ENCODE measurements around the gene STAG3. TPM values are rescaled to one million over a fixed set of nuclear protein-coding genes. Genes with fewer than 3 reads are reported as not detected.
"Not testable (repeated sequence)": the region's sequence is repeated elsewhere in the genome, so short reads cannot be mapped to it uniquely, and the experiment has no call there.

The STAG3 gene
- total RNA-seq, 1 donor from 2014 or later, result 0.36 TPM

- no peaks in the 10 kb centered on the region for H3K4me1 ChIP-seq (ENCODE audit: insufficient read depth, low read length)
- DNase-seq (ENCODE audit: low read depth), result peak; percentile 8
- TF ChIP-seq CTCF (IDR thresholded peaks at IDR 0.05; ENCODE audit: insufficient read depth, low read depth, low read length) (no peak), EZH2 (IDR thresholded peaks at IDR 0.05; ENCODE audit: insufficient read depth, low read length) (no peak)
- H4K20me1 ChIP-seq (ENCODE audit: insufficient read depth, low read length), result no peaks in the 10 kb centered on the region
- H3K27me3 ChIP-seq (ENCODE audit: insufficient read depth, low read length), result no peaks in the 10 kb centered on the region
- H3K4me2 ChIP-seq (ENCODE audit: low read length), result no peak overlapping the region
- Mint-ChIP-seq H3K27ac (ENCODE audit: unreplicated experiment) (no peak overlapping the region), H3K36me3 (ENCODE audit: low read depth, unreplicated experiment) (peaks cover 3% of the 10 kb centered on the region), H3K27me3 (ENCODE audit: low read depth, unreplicated experiment) (peaks cover 8% of the 10 kb centered on the region), H3K4me3 (ENCODE audit: unreplicated experiment) (no peak overlapping the region), H3K4me1 (ENCODE audit: low read depth, unreplicated experiment) (peaks cover 7% of the 10 kb centered on the region), H3K9me3 (ENCODE audit: unreplicated experiment) (peaks cover 3% of the 10 kb centered on the region)
- no peaks in the 10 kb centered on the region for H3K36me3 ChIP-seq (ENCODE audit: insufficient read depth, low read length)
- no peak overlapping the region for H3K27ac ChIP-seq (ENCODE audit: low read depth, low read length)
- H3K4me3 ChIP-seq (ENCODE audit: insufficient read depth, low read depth, low read length), result no peak overlapping the region
- no peaks in the 10 kb centered on the region for H3K9me3 ChIP-seq (ENCODE audit: insufficient read depth, low read depth, low read length)
- no peak overlapping the region for H2AFZ ChIP-seq (ENCODE audit: low read depth, low read length)
- H3K9ac ChIP-seq (ENCODE audit: low read length), result no peak overlapping the region
- FAIRE-seq, result no peak
- H3K79me2 ChIP-seq (ENCODE audit: insufficient read depth, low read length), result no peaks in the 10 kb centered on the region
These were observed 38.2 kb downstream of the STAG3 start for GRCh38 chr7:100215895-100216294.

- not testable (repeated sequence) for H4K20me1 ChIP-seq (ENCODE audit: insufficient read depth, low read length); H3K4me3 ChIP-seq (ENCODE audit: insufficient read depth, low read depth, low read length); H3K27me3 Mint-ChIP-seq (ENCODE audit: low read depth, unreplicated experiment); H3K27me3 ChIP-seq (ENCODE audit: insufficient read depth, low read length); H3K9me3 Mint-ChIP-seq (ENCODE audit: unreplicated experiment); H3K9me3 ChIP-seq (ENCODE audit: insufficient read depth, low read depth, low read length); H3K36me3 ChIP-seq (ENCODE audit: insufficient read depth, low read length); DNase-seq (ENCODE audit: low read depth); H3K27ac ChIP-seq (ENCODE audit: low read depth, low read length); H3K79me2 ChIP-seq (ENCODE audit: insufficient read depth, low read length); H3K4me3 Mint-ChIP-seq (ENCODE audit: unreplicated experiment); H3K36me3 Mint-ChIP-seq (ENCODE audit: low read depth, unreplicated experiment); H2AFZ ChIP-seq (ENCODE audit: low read depth, low read length); H3K4me1 ChIP-seq (ENCODE audit: insufficient read depth, low read length); H3K9ac ChIP-seq (ENCODE audit: low read length); H3K4me2 ChIP-seq (ENCODE audit: low read length); FAIRE-seq; H3K4me1 Mint-ChIP-seq (ENCODE audit: low read depth, unreplicated experiment); H3K27ac Mint-ChIP-seq (ENCODE audit: unreplicated experiment)
- peak; percentile 13 for TF ChIP-seq CTCF (IDR thresholded peaks at IDR 0.05; ENCODE audit: insufficient read depth, low read depth, low read length)
These were observed 40.2 kb downstream of the STAG3 start for GRCh38 chr7:100217934-100218333.

- no peak overlapping the region for H3K4me3 ChIP-seq (ENCODE audit: insufficient read depth, low read depth, low read length)
- no peak overlapping the region for H2AFZ ChIP-seq (ENCODE audit: low read depth, low read length)
- no peaks in the 10 kb centered on the region for H4K20me1 ChIP-seq (ENCODE audit: insufficient read depth, low read length)
- H3K4me1 ChIP-seq (ENCODE audit: insufficient read depth, low read length), result no peaks in the 10 kb centered on the region
- peaks cover 7% of the 10 kb centered on the region for H3K36me3 Mint-ChIP-seq (ENCODE audit: low read depth, unreplicated experiment)
- H3K27me3 ChIP-seq (ENCODE audit: insufficient read depth, low read length), result no peaks in the 10 kb centered on the region
- no peak overlapping the region for H3K27ac Mint-ChIP-seq (ENCODE audit: unreplicated experiment)
- H3K27ac ChIP-seq (ENCODE audit: low read depth, low read length), result no peak overlapping the region
- FAIRE-seq (no peak), DNase-seq (ENCODE audit: low read depth) (no peak)
- H3K27me3 Mint-ChIP-seq (ENCODE audit: low read depth, unreplicated experiment), result peaks cover under 1% of the 10 kb centered on the region
- H3K4me3 Mint-ChIP-seq (ENCODE audit: unreplicated experiment), result no peak overlapping the region
- TF ChIP-seq EZH2 (IDR thresholded peaks at IDR 0.05; ENCODE audit: insufficient read depth, low read length) (no peak), CTCF (IDR thresholded peaks at IDR 0.05; ENCODE audit: insufficient read depth, low read depth, low read length) (no peak)
- H3K4me1 Mint-ChIP-seq (ENCODE audit: low read depth, unreplicated experiment), result peaks cover 5% of the 10 kb centered on the region
- H3K36me3 ChIP-seq (ENCODE audit: insufficient read depth, low read length), result no peaks in the 10 kb centered on the region
- no peak overlapping the region for H3K4me2 ChIP-seq (ENCODE audit: low read length)
- H3K9ac ChIP-seq (ENCODE audit: low read length), result no peak overlapping the region
- H3K9me3 ChIP-seq (ENCODE audit: insufficient read depth, low read depth, low read length), result no peaks in the 10 kb centered on the region
- no peaks in the 10 kb centered on the region for H3K79me2 ChIP-seq (ENCODE audit: insufficient read depth, low read length)
- no peaks in the 10 kb centered on the region for H3K9me3 Mint-ChIP-seq (ENCODE audit: unreplicated experiment)
These were observed 41.6 kb downstream of the STAG3 start for GRCh38 chr7:100219271-100219737.

GRCh38 chr7:100219801-100220585, 42.3 kb downstream of the STAG3 start, which contains the start of gene PVRIG:
Gene PVRIG (plus strand): TSS chr7:100219949. CDS start chr7:100219971, 22 bp downstream.
- not testable (repeated sequence) for H4K20me1 ChIP-seq (ENCODE audit: insufficient read depth, low read length); H3K4me2 ChIP-seq (ENCODE audit: low read length); H3K4me1 ChIP-seq (ENCODE audit: insufficient read depth, low read length); H3K27ac Mint-ChIP-seq (ENCODE audit: unreplicated experiment); H3K4me3 ChIP-seq (ENCODE audit: insufficient read depth, low read depth, low read length); DNase-seq (ENCODE audit: low read depth); H3K9me3 Mint-ChIP-seq (ENCODE audit: unreplicated experiment); H3K4me3 Mint-ChIP-seq (ENCODE audit: unreplicated experiment); H3K36me3 ChIP-seq (ENCODE audit: insufficient read depth, low read length); H3K79me2 ChIP-seq (ENCODE audit: insufficient read depth, low read length); H3K27me3 Mint-ChIP-seq (ENCODE audit: low read depth, unreplicated experiment); H3K27me3 ChIP-seq (ENCODE audit: insufficient read depth, low read length); H2AFZ ChIP-seq (ENCODE audit: low read depth, low read length); H3K4me1 Mint-ChIP-seq (ENCODE audit: low read depth, unreplicated experiment); FAIRE-seq; H3K9me3 ChIP-seq (ENCODE audit: insufficient read depth, low read depth, low read length); H3K9ac ChIP-seq (ENCODE audit: low read length); H3K27ac ChIP-seq (ENCODE audit: low read depth, low read length); H3K36me3 Mint-ChIP-seq (ENCODE audit: low read depth, unreplicated experiment)

All from astrocyte (in vitro differentiated cells and primary cell).